NCI-H345 treated with DMSO at 0.1 percent for 48 hours (cell line): ENCODE measurements around the gene MRPL4.
"Not testable (repeated sequence)": the region's sequence is repeated elsewhere in the genome, so short reads cannot be mapped to it uniquely, and the experiment has no call there.

Experiments
- DNase-seq: peaks from one replicate; lab custom pipeline; 2025; ENCODE audit not compliant: unreplicated experiment; lab: John Stamatoyannopoulos, UW

MRPL4 gene

GRCh38 chr19:10260141-10260584 lies 8.1 kb downstream of the MRPL4 start:
- no peak for DNase-seq

GRCh38 chr19:10262771-10263170 lies 10.8 kb downstream of the MRPL4 start:
- no peak for DNase-seq

GRCh38 chr19:10266706-10267105 lies 14.7 kb downstream of the MRPL4 start:
- no peak for DNase-seq

GRCh38 chr19:10268071-10268470 lies 16.1 kb downstream of the MRPL4 start:
- DNase-seq, result no peak

- DNase-seq, result peak; percentile 70
These were observed 17.5 kb downstream of the MRPL4 start for GRCh38 chr19:10269333-10270179.

GRCh38 chr19:10270180-10270615 lies 18.2 kb downstream of the MRPL4 start:
- DNase-seq, result no peak

GRCh38 chr19:10270616-10271394 lies 18.8 kb downstream of the MRPL4 start, which contains the start of gene ICAM1:
ICAM1 (plus strand) TSS chr19:10271120; CDS start chr19:10271160, 40 bp downstream.
- DNase-seq, result no peak

GRCh38 chr19:10271543-10272086 lies 19.6 kb downstream of the MRPL4 start:
- DNase-seq, result no peak

- DNase-seq, result no peak
These were observed 22.6 kb downstream of the MRPL4 start for GRCh38 chr19:10274589-10274988.

- DNase-seq, result no peak
These were observed 26.0 kb downstream of the MRPL4 start for GRCh38 chr19:10277795-10278589.

GRCh38 chr19:10278935-10279334 lies 26.9 kb downstream of the MRPL4 start:
- DNase-seq, result no peak

GRCh38 chr19:10279737-10280442 lies 27.9 kb downstream of the MRPL4 start:
- DNase-seq, result no peak

- DNase-seq, result not testable (repeated sequence)
These were observed 30.0 kb downstream of the MRPL4 start for GRCh38 chr19:10282043-10282442.

GRCh38 chr19:10283301-10284064 lies 31.5 kb downstream of the MRPL4 start:
- no peak for DNase-seq

- DNase-seq, result no peak
These were observed 32.3 kb downstream of the MRPL4 start for GRCh38 chr19:10284065-10284959.

GRCh38 chr19:10284960-10285278 lies 32.9 kb downstream of the MRPL4 start:
- no peak for DNase-seq

GRCh38 chr19:10285393-10285792 lies 33.4 kb downstream of the MRPL4 start:
- DNase-seq, result no peak
